GM18873 (cell line): Measurements from ENCODE around the gene MACROD2.
A peak's percentile ranks its signal among the peaks of the same experiment; 100 is the strongest.

Experiments
- ATAC-seq: cut with Tn5 transposase; IDR thresholded peaks from one replicate; pipeline ENCODE4 v1.9.1; 2021; ENCODE audit warnings: mild to moderate bottlenecking, moderate library complexity, moderate number of reproducible peaks; ENCODE audit not compliant: unreplicated experiment, low FRiP score

The MACROD2 gene

GRCh38 chr20:14688005-14688404, 692.7 kb downstream of the MACROD2 start:
- ATAC-seq: no peak

GRCh38 chr20:14691994-14692393, 696.7 kb downstream of the MACROD2 start:
- no peak for ATAC-seq

GRCh38 chr20:14696478-14696877, 701.2 kb downstream of the MACROD2 start:
- ATAC-seq: no peak

- ATAC-seq: no peak
Observed at GRCh38 chr20:14696937-14697336, 701.6 kb downstream of the MACROD2 start.

DNA sequence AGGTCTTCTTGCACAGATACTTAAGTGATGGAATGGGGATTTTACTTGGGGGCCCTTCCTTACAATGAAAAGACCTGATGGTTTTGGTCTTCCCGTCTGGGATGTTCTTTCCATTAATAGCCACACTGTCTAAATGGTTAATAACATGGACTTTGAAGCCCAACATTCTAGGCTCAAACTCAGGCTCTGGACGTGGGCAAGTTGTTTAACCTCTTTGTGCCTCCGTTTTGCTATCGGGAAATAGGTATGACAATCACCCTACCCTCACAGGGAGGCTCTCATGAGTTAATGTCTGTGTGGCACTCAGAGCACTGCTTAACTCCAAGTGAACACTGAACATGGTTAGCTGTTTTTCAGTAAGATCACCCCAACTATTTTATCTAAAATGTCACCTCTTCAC, 702.8 kb downstream of the MACROD2 start:
- ATAC-seq: no peak

DNA sequence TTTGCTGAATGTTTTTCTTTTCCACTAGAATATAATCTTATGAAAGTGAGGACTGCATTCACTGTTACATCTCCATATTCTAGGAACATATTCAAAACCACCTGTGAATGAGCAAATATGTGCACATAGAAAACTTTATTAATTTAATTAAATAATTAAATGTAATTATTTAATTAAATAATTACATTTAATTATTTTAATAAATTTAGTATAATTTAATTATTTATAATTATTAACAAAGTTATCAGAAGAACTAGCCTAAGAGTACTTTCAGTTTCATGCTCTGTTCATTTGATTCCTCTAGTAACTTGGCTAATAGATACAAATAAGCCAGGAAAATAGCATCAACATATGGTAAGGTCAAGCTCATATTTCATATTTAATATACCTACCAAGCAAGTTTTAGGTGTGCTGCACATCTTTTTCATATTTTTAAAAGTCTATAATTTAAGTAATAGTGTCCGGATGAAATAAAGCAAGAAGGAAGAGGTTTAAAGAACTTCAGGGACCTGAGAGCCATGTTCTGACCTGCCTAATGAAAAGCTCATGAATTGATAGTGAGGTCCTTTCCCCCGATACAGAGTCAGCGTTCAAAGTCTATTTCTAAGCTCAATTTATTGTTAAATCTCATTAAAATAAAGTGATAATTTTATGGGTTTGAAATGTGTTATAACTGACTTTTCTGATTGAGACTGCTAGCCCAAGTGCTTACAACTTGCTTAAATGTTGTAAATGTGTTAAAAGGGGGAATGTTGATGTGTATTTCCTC, 703.5 kb downstream of the MACROD2 start:
- ATAC-seq: no peak

DNA sequence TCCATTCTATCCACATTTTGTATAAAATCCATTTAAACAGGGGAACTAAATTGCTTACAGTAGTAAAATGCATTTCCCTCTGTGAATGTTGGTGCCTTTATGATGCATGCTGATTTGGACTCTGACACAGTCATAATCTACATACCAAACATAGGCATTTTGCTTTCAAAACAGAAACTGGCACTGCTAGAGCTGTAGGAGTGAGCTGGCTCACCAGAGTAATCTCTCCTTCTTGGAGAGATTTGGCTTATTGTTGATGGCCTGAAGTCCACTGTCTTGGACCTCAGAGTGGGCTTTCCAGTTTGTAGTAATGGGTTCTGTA, 705.3 kb downstream of the MACROD2 start:
- peak; percentile 48 for ATAC-seq

DNA sequence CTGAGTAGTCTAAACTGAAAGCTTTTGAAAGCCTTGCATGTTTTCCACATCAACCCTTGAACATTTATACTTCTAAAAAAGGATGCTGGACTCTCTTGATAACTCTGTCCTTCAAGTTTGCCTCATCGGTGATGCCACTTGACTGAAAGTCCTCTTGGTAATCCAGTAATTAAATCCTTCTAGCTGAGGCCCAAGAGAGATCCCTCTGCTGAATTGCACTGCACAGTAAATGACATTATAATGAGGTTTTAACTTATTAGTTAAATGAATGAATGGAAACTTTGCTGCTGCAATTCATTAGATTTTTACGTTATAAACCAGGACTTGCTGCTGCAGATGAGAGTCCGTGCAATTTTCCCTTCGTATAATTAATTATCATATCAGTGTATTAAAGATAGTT, 706.0 kb downstream of the MACROD2 start:
- no peak for ATAC-seq

GRCh38 chr20:14706555-14706954, 711.2 kb downstream of the MACROD2 start:
- no peak for ATAC-seq

- no peak for ATAC-seq
Observed at GRCh38 chr20:14707026-14707680, 711.8 kb downstream of the MACROD2 start.

DNA sequence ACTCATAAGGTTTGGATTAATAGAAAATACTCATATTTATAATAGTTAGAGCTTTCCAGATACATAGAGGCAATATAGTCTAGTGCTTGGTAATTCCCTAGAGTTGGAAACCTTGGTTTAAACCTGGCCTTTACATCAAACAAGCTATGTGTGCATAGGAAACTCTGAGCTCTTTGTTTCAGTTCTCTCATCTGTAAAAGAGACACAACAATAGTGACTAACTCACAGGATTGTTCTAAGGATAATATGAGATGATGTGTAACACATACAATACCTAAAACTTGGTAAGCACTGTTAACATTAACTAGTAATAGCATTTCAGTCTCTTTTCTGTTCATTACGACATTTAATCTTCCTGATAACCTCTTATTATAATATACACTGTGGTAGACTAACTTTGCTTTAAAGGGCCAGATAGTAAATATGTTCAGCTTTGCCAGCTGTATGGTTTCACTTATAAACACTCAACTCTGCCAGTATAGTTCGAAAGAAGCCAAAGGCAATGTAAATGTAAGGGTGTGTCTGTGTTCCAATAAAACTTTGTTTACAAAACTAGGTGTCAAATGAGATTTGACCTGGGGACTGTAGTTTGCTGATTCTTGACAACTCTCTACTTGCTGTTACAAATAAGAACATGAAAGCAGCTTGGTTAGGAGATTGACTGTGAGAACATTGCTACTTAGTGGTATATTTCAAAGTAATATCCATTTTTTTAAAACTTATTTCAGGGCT, 712.7 kb downstream of the MACROD2 start:
- ATAC-seq: no peak

GRCh38 chr20:14709439-14709838, 714.1 kb downstream of the MACROD2 start:
- no peak for ATAC-seq

- no peak for ATAC-seq
Observed at GRCh38 chr20:14710951-14711350, 715.6 kb downstream of the MACROD2 start.

GRCh38 chr20:14711652-14712051, 716.3 kb downstream of the MACROD2 start:
- ATAC-seq: no peak

- ATAC-seq: no peak
Observed at GRCh38 chr20:14712302-14712739, 717.0 kb downstream of the MACROD2 start.

DNA sequence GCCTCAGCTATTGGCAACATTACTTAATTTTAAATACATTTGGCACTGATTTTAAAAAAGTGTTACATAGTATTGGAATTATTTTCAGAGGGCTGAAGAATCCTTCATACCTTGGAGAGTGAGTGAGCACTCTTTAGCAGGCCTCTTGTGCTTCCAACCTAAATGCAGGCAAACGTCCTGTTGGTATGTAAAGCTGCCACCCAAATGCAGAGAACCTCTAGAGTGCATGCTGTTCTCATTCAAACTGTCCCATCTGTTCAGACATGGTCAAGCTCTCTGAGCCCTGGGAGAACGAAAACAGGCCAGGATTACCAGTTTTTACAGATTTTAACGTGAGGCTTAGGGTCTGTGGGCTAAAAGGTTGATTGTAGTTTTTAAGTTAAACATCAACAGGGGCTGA, 720.1 kb downstream of the MACROD2 start:
- ATAC-seq: no peak

GRCh38 chr20:14716351-14716801, 721.1 kb downstream of the MACROD2 start:
- no peak for ATAC-seq

DNA sequence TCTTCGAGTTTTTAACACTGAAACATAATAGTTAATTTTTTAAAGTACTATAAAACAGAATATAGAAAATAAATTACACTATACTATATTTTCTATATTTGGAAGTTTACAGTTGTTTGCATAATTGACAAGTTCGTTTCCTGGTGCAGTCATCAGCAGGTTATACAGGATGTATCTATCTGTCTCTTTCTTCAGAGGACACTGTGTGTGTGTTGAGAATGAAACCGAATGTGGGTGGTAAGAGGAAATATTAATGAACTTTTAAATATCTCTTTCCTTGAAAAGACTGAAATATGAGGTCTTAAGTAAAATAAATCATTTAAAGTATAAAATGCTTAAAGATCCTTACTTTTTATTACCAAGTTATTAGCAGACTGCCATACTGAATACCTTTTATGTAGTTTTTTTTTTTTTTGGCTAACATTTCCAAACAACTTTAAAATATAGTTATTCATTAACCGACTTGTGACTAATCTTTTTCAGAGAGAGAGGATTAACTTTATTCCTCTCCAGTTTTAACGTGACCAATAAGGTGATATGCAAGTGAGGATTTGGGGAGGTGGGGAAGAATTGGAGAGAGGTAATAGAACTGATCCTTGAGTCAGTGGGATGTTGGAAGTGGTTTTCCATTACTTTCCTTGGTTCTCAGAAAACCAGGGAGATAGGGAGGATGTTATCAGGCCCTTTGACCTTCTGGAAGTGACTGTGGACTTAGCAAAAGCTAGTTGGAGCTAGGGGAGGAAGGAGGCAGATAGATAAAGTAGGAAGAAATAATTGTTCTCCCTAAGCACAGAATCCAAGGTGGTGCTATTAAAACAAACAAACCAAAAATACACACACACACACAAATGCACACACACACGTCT, 722.1 kb downstream of the MACROD2 start:
- peak; percentile 72 for ATAC-seq

DNA sequence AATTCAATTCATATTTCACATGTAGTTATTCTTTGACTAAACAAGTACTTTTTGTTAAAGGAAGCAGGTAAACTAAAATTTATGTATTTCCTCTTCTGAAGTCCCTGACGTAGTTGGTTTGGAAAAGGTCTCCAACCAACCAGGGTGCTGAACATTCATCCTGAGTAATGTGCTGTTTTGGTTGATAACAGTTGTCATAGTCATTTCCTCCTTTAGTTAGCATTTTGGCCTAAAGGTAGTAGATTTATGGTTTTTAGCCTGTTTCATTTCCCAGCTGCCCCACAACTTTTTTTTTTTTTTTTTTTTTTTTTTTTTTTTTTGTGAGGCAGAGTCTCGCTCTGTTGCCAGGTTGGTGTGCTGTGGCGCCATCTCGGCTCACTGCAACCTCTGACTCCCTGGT, 724.9 kb downstream of the MACROD2 start:
- no peak for ATAC-seq

DNA sequence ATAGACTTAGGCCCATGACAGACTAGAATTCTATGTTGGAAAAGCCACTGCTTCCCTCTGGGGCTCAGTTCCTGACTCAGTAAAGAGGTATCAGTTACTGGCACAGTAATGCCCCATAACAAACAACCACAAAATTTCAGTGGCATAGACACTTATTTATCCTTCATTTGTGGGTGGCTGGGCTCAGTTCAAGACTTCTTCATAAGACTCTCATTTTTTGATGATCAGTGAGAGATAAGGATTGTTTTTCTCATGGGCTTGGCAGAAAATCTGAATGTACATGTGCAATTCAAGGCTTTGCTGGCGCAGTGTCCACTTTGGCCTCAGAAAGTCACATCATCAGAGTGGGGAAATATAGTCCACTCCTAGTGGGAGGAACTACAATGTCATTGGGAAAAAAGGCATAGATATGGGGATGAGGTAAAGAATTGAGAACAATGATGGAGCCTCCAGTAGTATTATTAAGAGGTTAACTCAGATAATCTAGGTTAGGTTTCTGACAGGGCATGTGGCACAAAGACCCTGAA, 726.7 kb downstream of the MACROD2 start:
- no peak for ATAC-seq
